CD4-positive, alpha-beta T cell treated with Interleukin-4 for 1 hour (primary cell): ENCODE measurements around the gene TMCC3.
A peak's percentile ranks its signal among the peaks of the same experiment; 100 is the strongest.
"Not testable (repeated sequence)": the region's sequence is repeated elsewhere in the genome, so short reads cannot be mapped to it uniquely, and the experiment has no call there.

Experiments used
- DNase-seq, 2 donors: peaks; one replicate each; pipeline ENCODE4 v3.0.0-alpha.2; 2020 to 2022

Gene TMCC3, protein sequence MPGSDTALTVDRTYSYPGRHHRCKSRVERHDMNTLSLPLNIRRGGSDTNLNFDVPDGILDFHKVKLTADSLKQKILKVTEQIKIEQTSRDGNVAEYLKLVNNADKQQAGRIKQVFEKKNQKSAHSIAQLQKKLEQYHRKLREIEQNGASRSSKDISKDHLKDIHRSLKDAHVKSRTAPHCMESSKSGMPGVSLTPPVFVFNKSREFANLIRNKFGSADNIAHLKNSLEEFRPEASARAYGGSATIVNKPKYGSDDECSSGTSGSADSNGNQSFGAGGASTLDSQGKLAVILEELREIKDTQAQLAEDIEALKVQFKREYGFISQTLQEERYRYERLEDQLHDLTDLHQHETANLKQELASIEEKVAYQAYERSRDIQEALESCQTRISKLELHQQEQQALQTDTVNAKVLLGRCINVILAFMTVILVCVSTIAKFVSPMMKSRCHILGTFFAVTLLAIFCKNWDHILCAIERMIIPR

DNA sequence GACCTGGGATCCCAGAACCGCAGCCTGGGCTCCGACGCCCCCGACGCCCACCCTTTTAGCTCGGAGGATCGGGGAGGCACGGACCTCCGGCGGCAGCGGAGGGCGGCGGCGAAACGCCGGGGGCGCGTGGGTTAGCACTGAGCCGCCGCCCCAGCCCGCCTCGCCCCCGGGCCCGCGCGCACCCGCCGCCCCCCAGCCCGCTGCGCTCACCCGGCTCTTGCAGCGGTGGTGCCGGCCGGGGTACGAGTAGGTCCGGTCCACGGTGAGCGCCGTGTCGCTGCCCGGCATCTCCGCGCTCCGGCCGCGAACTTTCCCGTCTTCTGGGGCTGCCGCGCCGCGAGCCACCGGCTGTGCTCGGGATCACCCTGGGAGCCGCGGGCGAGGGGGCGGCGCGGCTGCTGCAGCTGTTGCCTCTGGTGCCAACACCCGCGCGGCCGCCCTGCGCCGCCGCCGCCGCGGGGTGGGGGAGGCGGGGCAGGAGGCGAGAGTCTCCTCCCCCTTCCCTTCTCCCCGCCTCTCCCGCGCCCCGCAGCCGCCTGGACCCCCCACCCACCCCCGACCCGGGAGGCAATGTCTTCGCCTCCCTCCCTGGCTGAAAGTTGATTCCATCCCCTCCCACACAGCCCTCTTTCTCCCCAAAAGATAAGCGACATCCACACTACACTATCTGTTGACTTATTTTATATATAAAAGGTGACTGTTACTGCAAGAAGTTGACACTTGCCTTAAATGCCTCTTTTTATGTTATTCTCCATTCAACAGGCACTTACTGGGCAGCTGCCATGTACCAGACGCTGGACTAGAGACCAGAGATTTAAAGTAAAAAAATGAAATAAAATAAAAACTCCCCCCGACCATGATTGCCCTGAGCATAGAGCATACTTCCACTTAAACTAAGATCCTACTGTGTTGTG is at the start of gene TMCC3:
Gene TMCC3, minus strand, starts transcription at position 415 of the 914 bp plus-strand sequence. Its CDS starts 127 bp downstream, at position 288.
- DNase-seq = peak; percentile 13 to 23

DNA sequence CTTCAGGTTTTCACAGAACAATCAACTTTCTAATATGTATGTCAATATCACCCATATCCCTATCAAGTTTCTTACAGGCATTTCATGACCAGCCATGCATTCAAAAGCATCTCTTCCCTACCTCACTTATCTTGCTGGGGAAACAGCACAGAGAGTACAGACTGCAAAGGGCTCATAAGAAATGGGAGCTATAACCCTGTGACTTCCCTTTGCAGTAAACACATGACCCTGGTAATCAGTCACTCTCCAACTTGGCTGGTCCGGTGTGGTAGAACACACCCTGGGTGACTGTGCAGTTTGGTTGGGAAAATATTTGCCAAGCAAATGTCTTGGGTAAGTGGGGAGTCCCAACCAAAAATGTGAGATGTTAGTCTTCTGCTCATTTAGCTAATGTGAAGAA is 49.4 kb upstream of the TMCC3 start:
- DNase-seq = no peak

DNA sequence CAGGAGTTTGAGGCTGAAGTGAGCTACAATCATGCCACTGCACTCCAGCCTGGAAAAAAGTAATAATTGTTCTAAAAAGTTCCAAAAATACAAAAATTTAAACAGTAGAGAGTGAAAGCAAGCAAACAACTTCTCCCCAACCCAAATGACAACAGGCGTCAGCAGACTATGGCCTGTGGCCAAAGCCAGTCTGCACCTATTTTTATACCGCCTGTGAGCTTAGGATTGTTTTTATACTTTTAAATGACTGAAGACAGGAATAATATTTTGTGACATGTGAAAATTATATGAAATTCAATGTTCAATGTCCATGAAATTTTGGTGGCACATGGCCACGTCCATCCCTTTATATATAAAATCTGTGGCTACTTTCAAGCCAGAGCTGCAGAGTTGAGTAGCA is 48.2 kb upstream of the TMCC3 start:
- no peak for DNase-seq

DNA sequence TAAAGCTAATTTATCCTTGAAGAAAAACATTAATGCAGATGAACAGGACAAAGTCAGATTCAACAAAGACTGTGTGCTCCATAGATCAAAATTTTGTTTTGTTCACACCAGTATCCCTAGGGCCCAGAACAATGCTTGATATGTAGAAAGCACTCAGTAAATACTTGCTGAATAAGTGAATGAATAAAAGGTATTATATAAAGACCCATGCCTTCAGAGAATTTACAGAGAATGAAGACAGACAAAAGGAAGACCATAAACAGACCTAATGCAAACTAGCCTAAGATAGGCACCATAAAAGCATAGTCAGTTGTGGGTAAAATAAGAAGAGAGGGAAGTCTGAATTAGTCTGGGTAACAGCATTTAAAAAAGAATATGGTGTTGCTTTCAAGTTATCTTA is 47.3 kb upstream of the TMCC3 start:
- DNase-seq = no peak

DNA sequence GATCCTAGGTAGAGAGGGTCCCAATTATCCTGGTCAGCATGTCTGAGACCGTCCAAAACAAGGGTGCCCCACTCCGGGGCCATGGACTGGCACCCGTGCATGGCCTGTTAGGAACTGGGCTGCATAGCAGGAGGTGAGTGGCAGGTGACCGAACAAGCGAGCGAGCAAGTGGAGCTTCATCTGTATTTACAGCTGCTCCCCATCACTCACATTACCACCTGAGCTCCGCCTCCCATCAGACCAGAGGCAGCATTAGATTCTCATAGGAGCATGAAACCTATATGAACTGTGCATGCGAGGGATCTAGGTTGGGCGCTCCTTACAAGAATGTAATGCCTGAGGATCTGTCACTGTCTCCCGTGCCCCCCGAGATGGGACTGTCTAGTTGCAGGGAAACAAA is 44.4 kb upstream of the TMCC3 start:
- no peak for DNase-seq

DNA sequence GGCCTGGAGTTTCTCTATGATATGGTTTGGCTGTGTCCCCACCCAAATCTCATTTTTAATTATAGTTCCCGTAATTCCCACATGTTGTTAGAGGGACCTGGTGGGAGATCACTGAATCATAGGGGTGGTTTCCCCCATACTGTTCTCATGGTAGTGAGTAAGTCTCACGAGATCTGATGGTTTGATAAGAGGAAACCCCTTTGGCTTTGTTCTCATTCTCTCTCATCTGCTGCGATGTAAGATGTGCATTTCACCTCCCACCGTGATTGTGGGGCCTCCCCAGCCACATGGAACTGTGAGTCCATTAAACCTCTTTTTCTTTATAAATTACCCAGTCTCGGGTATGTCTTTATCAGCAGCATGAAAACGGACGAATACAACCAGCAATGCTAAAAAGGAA is 42.5 kb upstream of the TMCC3 start:
- not testable (repeated sequence) for DNase-seq

DNA sequence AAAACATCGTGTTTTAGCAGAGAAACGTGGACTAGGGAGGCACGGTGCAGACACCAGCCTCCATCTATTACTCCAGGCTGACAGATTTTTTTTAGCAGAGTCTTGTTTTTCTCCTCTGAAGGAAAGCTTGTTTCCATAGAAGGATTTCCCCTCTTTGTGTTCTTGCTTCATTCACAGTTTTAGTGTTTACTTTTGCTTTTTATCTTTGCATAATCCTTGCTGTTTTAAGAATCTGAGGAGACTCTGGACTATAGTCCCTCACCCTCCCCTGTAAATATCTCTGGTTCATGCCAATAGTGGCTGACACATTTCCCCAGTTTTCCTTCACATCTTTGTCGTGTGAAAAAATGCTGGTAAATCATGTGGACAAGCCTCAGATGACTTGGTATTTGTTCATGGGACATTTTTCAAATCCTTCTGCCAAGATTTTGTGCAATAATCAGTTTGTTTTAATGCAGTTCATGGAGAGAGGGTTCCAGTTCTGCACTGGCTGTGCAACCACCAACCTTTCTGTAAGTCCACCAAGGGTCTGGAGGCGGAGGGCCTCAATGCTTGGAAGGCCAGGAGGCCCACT is 39.9 kb upstream of the TMCC3 start:
- DNase-seq = no peak

DNA sequence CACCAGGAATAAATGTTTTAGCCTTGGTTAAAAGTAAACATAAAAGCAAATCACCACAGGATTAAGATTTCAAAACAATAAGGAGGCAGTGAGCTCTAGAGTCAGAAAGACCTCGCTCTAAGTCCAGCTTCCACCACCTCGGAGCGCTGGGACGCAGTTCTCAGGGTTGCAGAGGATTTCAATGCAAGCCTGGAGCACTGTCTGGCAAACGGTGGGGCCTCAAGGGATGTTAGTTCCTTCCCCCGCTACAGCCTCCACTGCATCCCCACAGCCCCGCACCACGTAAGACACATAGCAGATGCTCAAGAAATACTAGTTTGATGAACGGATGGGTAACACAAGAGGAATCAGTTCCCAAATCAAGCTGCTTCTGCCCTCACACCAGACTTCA is 39.3 kb upstream of the TMCC3 start:
- no peak for DNase-seq

DNA sequence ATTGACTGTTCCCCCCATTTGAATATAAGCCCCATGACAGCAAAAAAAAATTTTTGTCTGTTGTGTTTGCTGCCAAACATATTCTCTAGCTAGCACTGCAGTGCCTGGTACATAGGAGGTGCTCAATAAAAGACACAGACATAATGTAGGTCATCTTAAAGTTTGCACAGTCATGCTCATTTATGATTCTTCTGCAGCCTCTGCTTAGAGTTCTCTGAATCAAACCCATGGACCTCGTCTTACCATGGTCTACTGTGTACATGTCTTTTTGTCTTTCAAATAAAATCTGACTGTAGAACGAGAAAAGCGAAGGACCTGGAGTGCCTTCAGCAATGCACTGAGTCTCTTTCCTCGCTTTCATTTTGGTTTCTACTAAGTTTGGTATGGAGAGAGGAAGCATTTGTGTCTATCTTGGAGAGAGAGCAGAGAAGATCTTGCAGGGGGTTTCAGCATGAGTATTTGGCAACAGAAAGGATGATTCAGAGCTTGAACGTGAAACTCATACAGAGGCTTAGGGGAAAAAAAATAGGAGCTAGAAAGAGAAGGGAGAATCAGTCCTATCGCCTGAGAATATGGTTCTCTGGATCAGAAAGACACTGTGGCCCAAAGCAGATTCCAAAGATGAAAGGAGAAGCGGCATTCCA is 38.8 kb upstream of the TMCC3 start:
- no peak for DNase-seq

DNA sequence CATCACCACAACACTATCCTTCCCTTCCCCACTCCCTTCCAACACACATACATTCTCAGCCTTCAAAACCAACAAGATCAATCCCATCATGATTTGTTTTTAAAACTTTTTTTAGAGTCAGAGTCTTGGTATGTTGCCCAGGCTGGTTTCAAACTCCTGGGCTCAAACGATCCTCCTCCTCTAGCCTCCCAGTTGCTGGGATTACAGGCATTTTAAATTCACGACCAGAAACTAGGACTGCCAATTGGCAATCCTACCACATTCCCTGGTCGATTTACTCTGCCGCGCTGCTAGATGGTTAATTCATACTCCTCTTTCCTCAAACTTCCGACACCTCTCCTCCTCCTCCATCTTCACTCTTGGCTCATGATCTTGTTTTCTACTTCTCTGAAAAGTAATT is 37.5 kb upstream of the TMCC3 start:
- DNase-seq = no peak

DNA sequence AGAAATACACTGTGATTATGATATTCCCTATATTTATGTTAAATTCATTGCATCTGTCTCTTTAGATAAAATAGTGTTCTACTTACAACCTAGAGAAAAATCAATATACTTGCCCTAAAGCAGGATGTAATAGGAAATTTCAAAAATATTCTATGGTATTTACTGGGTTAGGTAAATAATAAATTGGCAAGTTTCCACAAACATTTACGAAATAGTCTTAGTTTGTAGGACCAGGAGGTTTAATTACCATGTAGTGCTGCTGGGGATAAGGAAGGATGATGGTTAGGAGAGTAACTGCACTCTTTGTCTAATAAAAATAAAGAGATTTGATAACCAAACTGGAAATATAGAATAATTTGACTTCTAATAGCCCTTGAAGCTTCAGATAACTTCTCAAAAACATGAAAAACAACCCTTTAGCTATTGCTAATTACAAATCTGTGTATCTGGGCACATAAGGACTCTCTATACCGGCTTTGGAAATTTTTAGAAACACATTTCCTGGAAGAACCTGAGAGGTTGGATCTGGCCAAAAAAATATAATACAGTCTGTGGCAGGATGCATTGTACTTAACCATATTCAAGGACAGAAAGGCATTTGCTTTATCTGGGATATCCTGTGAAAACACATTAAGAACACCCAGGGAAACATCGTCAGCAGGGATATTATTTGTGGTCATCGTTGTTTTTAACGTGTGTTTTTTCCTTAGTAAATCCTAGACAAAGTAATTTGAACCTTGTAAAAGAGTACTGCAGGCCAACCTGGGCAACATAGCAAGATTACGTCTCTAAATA is 36.7 kb upstream of the TMCC3 start:
- no peak for DNase-seq

DNA sequence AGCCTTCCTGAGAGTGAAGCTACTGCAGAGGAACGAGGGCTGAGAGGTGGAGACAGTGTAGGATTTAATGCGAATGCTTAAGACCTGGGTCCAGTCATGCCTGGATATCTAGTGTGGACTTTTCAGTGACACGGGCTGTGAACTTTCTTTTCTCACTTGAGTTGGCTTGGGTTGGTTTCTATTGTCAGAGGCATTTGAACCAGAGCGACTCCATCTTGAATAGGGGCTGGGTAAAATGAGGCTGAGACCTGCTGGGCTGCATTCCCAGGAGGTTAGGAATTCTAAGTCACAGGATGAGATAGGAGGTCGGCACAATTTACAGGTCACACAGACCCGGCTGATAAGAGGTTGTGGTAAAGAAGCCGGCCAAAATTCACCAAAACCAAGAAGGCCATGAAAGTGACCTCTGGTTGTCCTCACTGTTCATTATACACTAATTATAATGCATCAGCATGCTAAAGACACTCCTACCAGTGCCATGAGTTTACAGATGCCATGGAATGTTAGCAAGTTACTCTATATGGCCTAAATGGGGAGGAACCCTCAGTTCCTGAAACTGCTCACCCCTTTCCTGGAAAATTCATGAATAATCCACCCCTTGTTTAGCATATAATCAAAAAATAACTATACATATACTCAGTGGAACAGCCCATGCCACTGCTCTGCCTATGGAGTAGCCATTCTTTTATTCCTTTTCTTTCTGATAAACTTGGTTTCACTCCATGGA is 34.2 kb upstream of the TMCC3 start:
- no peak for DNase-seq

DNA sequence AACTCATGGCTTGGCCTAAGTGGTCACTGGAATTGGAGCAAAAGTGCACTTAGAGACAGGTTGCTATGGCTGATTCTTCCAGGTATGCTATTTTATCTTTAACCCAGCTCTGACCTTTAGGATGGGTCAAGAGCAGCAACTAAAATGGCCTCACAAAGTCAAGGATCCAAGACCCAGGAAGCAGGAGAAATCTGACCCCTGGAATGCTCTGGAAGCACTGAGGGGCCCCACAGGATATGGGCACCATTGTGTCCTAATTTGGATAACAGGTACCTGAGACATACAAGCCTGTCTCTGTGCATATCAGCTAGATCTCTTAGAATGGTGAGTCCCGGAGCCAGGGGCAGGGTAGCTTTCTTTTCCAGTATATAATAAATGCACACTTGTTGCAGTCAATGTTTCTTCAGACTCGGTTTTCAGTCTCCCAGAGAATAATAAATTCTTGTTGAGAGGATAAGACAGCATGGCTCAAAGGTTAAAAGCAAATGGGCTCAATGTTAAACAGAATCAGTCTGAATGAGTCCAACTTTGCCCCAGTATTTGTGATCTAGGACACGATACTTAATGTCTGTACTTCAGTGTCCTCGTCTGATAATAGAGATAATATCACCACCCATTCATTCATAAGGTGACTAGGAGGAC is 29.3 kb upstream of the TMCC3 start:
- DNase-seq = no peak

DNA sequence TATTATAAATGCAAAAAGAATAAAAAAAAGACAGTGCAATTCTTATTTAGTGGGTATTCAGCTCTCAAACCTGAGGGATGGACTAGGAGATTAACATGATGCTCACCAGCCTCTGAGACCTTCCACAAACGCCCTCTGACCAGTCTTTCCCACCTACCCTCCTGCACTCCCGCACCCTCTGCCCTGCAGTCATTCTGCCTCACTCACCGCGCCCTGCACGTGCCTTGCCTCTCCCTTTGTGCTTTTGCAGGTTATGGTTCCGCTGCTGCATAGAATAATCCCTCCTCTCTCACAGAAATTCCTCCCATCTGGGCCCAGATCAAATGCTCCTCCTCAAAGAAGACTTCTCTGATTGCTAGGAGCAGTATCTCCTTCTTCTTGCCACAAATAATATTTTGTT is 28.5 kb upstream of the TMCC3 start:
- DNase-seq = no peak

DNA sequence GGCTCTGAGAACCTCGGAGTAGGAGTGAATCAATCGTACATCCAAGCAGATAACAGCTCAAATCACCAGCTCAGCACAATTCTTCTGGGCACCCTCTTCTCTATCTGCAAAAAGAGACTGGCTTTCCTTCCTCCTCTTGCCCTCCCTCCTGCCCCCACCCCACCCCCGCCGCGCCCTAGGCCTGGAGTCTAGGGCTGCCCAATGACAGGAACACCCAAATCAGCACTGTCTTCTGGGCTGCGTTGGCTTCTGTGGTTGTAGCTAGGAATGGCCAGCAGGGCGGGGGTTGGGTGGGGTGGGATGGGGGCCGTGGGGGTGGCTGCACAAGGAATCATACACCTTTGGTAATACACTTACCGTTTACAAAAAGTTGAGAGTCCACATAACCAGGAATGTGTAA is 28.0 kb upstream of the TMCC3 start:
- DNase-seq = no peak

DNA sequence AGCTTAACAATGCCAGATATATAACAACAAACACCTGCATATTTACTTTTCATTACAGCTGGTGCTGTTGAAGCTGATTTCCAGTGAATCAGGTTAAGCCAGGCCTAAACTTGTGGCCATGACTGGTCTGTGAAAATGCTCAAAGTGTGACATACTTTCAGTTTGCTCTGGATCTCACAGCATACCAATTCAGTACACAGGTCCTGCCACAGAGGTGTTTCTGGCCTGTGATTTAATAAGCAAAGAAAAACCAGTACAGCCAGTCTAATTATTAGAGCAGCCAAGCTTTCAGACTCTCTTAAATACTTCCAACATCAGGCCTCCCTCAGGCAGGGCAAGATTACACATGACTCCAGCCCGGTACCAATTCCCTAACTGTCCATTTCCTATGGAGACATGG is 27.4 kb upstream of the TMCC3 start:
- DNase-seq = peak; percentile 13 to 31

DNA sequence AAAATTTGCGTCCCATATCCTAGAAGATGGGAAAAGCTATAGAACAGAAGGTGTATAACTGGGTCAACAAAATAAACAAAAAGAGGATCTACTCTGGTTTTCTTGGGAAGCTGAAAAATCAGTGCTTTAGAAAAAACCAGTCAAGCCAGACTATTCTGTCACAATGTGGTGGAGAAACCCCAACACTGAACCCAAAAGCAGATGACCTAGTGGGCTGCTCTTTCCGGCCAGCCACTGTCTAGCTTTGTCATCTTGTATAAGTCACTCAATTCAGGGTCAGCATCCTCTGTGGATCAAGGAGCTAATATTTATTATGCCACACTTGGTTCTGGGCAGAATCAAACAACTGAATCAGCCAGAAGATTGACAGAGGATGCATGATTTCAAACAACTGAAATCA is 26.6 kb upstream of the TMCC3 start:
- DNase-seq = peak in 1 of 2 donors; percentile 48

DNA sequence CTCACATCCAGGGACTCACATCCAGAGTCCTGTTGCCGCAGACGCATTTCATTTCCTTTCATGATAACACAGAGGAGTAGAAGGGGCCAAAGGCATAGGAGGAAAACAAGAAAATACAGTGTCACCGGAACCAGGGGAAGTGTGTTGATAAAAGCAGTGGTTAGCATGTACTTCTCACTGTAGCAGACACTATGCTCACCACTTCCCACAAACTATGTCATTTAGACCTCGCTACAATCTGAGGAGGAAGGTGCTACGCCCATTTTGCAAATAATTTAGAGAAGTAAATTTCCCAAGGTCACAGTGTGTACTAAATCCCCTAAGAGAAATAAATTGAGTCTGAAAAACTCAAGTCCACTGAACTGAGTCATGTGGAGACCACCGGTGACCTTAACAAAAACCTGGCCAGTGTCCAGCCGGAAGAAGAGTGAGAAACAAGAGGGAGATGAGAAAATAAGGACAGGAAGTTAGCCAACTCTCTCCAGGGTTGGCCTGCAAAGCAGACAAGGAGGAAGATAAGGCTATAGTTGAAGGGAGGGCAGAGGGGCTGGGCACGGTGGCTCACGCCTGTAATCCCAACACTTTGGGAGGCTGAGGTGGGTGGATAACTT is 25.8 kb upstream of the TMCC3 start:
- DNase-seq = peak; percentile 59 to 66

DNA sequence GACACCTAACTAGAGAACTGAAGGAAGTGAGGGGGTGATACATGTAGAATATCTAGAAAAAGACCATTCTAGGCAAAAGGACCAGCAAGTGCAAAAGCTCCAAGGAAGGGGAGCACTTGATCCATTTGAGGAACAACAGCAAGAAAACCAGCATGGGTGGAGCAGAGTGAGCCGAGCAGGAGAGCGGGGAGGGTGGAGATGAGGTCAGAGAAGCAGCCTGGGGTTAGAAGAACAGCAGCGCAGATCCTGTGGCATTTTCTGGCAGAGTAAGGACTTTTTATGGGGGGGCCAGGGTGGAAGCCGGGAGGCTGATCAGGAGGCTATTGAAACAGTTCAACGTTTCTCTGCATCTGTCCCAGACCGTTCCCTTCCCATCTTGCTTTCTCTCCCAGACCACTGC is 24.5 kb upstream of the TMCC3 start:
- DNase-seq = peak in 1 of 2 donors; percentile 40

DNA sequence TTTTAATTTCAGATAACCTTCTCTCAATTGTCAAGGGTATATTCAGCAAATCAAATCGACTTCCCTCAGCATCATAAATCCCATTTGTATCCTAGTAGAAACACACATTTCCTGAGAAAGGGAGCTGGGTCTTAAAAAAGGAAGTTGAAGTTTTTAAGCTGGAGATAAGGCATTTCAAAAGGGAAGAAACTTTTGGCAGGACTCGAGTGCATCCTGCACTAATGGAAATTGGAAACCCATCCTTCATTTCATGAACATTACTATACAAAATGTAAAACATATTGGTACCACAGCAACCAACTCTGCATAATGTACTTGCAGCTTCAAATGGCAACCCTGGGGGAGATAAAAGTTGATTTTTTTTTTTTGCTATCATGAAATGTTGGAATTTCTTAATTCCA is 23.7 kb upstream of the TMCC3 start:
- DNase-seq = no peak
